GM19025 (cell line): ENCODE results near the gene TRMU.
"Not testable (repeated sequence)": the region's sequence is repeated elsewhere in the genome, so short reads cannot be mapped to it uniquely, and the experiment has no call there.

ENCODE experiments used
- ATAC-seq: cut with Tn5 transposase; IDR thresholded peaks from one replicate; pipeline ENCODE4 v1.9.1; 2021; ENCODE audit warnings: mild to moderate bottlenecking, low read depth, moderate library complexity; ENCODE audit not compliant: unreplicated experiment

TRMU gene

GRCh38 chr22:46403880-46404279 lies 68.4 kb downstream of the TRMU start:
- ATAC-seq, result not testable (repeated sequence)

GRCh38 chr22:46405901-46406300 lies 70.4 kb downstream of the TRMU start:
- no peak for ATAC-seq

GRCh38 chr22:46406349-46406748 lies 70.8 kb downstream of the TRMU start:
- no peak for ATAC-seq

- no peak for ATAC-seq
Observed at GRCh38 chr22:46406791-46407190, 71.3 kb downstream of the TRMU start.
